ENCODE data around the gene PCBP4. TPM values are rescaled to one million over a fixed set of nuclear protein-coding genes. Genes with fewer than 3 reads are reported as not detected.

Gene PCBP4
- total and polyA plus RNA-seq, 10 donors, result 12.8 to 41.7 (median 20.9) TPM

GRCh38 chr3:51960386-51960785 lies 6.9 kb downstream of the PCBP4 start:
- Histone ChIP-seq H3K27ac (no peak overlapping the region), H3K27me3 (replicated peaks in 1 of 7) (peaks cover 0 to 27% (median 12%) of the 10 kb centered on the region in 7 donors), H3K36me3 (peaks cover 0 to 34% (median 0%) of the 10 kb centered on the region in 6 donors), H3K4me3 (no peak overlapping the region), H3K4me1 (peaks cover 6 to 55% (median 25%) of the 10 kb centered on the region in 6 donors), H3K9me3 (no peaks in the 10 kb centered on the region)
- DNase-seq, result no peak
- TF ChIP-seq CTCF (IDR thresholded peaks at IDR 0.05 in 8 of 11, conservative IDR thresholded peaks at IDR 0.05 in 3 of 11) (no peak), POLR2A (IDR thresholded peaks at IDR 0.05) (no peak), POLR2AphosphoS5 (IDR thresholded peaks at IDR 0.05) (no peak)
- 83 to 96% (median 92%) methylated on average over 8 to 10 of the region's 10 CpGs for WGBS, 5 donors
- intact Hi-C loops (cut with DNase I; ENCODE audit: low total_unique reads), result no loop called here

- Histone ChIP-seq H3K4me1 (peaks cover 6 to 56% (median 27%) of the 10 kb centered on the region in 6 donors), H3K9me3 (no peaks in the 10 kb centered on the region), H3K4me3 (no peak overlapping the region), H3K27ac (no peak overlapping the region), H3K36me3 (peaks cover 0 to 34% (median 0%) of the 10 kb centered on the region in 6 donors), H3K27me3 (replicated peaks in 1 of 7) (peaks cover 0 to 35% (median 15%) of the 10 kb centered on the region in 7 donors)
- DNase-seq, result no peak
- TF ChIP-seq CTCF (IDR thresholded peaks at IDR 0.05 in 8 of 11, conservative IDR thresholded peaks at IDR 0.05 in 3 of 11), result no peak
- intact Hi-C loops (cut with DNase I; ENCODE audit: low total_unique reads), result no loop called here
- WGBS, 5 donors, result 96 to 100% (median 97%) methylated on average over 1 to 7 of the region's 7 CpGs
Observed at GRCh38 chr3:51959651-51960050, 7.6 kb downstream of the PCBP4 start.

GRCh38 chr3:51958603-51959521 lies 8.4 kb downstream of the PCBP4 start:
- no peak overlapping the region for H3K4me3 ChIP-seq

More at GRCh38 chr3:51958603-51959521, 8.4 kb downstream of the PCBP4 start:
- 94 to 96% (median 95%) methylated on average over 16 to 20 of the region's 20 CpGs for WGBS, 5 donors
- DNase-seq, result no peak
- intact Hi-C loops (cut with DNase I; ENCODE audit: low total_unique reads), result no loop called here
- peaks cover 6 to 59% (median 27%) of the 10 kb centered on the region in 6 donors for H3K4me1 ChIP-seq
- H3K36me3 ChIP-seq, result peaks cover 0 to 34% (median 0%) of the 10 kb centered on the region in 6 donors
- no peak overlapping the region for H3K27ac ChIP-seq
- TF ChIP-seq CTCF (IDR thresholded peaks at IDR 0.05 in 8 of 11, conservative IDR thresholded peaks at IDR 0.05 in 3 of 11) (no peak), POLR2AphosphoS5 (IDR thresholded peaks at IDR 0.05) (no peak), POLR2A (IDR thresholded peaks at IDR 0.05) (no peak)
- no peaks in the 10 kb centered on the region for H3K9me3 ChIP-seq
- H3K27me3 ChIP-seq (replicated peaks in 1 of 7), result peaks cover 0 to 43% (median 15%) of the 10 kb centered on the region in 7 donors
